GM23248 (cell line): ENCODE measurements around the gene TAOK1. TPM values are rescaled to one million over a fixed set of nuclear protein-coding genes. Genes with fewer than 3 reads are reported as not detected.
"Not testable (repeated sequence)": the region's sequence is repeated elsewhere in the genome, so short reads cannot be mapped to it uniquely, and the experiment has no call there.

Source experiments
- DNase-seq: peaks from one replicate; pipeline ENCODE4 v3.0.0-alpha.2; 2015
- H2AFZ ChIP-seq: fragments of 200-600 bp; sonication (generic); 2 replicates; pipeline ENCODE4 v1.6.1; 2016; ENCODE audit warnings: antibody characterized with exemption
- H3F3A ChIP-seq: fragments of 200-600 bp; sonication (generic); 2 replicates; pipeline ENCODE4 v1.6.1; 2016; ENCODE audit warnings: mild to moderate bottlenecking, antibody characterized with exemption, mixed run types; ENCODE audit not compliant: insufficient read depth
- H3K27ac ChIP-seq: fragments of 200-600 bp; sonication (generic); 2 replicates; pipeline ENCODE4 v1.5.1; 2016; ENCODE audit warnings: mild to moderate bottlenecking
- H3K27me3 ChIP-seq: fragments of 200-600 bp; sonication (generic); replicated peaks from 2 replicates; pipeline ENCODE4 v1.6.1; 2016; ENCODE audit warnings: mild to moderate bottlenecking; ENCODE audit not compliant: insufficient read depth
- H3K36me3 ChIP-seq: fragments of 200-600 bp; sonication (generic); 2 replicates; pipeline ENCODE4 v1.6.1; 2016; ENCODE audit warnings: low read depth, mild to moderate bottlenecking
- H3K4me1 ChIP-seq: fragments of 200-600 bp; sonication (generic); 2 replicates; pipeline ENCODE4 v1.6.1; 2016; ENCODE audit warnings: mild to moderate bottlenecking; ENCODE audit not compliant: insufficient read depth
- H3K4me2 ChIP-seq: fragments of 200-600 bp; sonication (generic); one replicate; pipeline ENCODE4 v1.6.1; 2016; ENCODE audit warnings: mild to moderate bottlenecking; ENCODE audit not compliant: unreplicated experiment
- H3K4me3 ChIP-seq: fragments of 200-600 bp; sonication (generic); 2 replicates; pipeline ENCODE4 v1.5.1; 2016; ENCODE audit warnings: mild to moderate bottlenecking
- H3K79me2 ChIP-seq: fragments of 200-600 bp; sonication (generic); 2 replicates; pipeline ENCODE4 v1.6.1; 2016; ENCODE audit warnings: mild to moderate bottlenecking; ENCODE audit not compliant: insufficient read depth
- H3K9ac ChIP-seq: fragments of 200-600 bp; sonication (generic); 2 replicates; pipeline ENCODE4 v1.6.1; 2016; ENCODE audit warnings: mild to moderate bottlenecking
- H3K9me2 ChIP-seq: fragments of 200-600 bp; sonication (generic); 2 replicates; pipeline ENCODE4 v1.6.1; 2016; ENCODE audit warnings: mixed run types, mild to moderate bottlenecking, moderate library complexity; ENCODE audit not compliant: insufficient read depth
- H3K9me3 ChIP-seq: fragments of 200-600 bp; sonication (generic); one replicate; pipeline ENCODE4 v1.6.1; 2017; ENCODE audit warnings: low read depth
- H4K20me1 ChIP-seq: fragments of 200-600 bp; sonication (generic); 2 replicates; pipeline ENCODE4 v1.6.0; 2016; ENCODE audit not compliant: insufficient read depth
- EZH2 ChIP-seq: fragments of 200-600 bp; sonication (generic); IDR thresholded peaks from 2 replicates; pipeline ENCODE4 v1.6.1; 2018; ENCODE audit warnings: antibody characterized with exemption, mild to moderate bottlenecking; ENCODE audit not compliant: insufficient read depth, poor library complexity, severe bottlenecking
- EZH2phosphoT487 ChIP-seq: fragments of 200-600 bp; sonication (generic); IDR thresholded peaks from 2 replicates; pipeline ENCODE4 v1.6.1; 2018; ENCODE audit warnings: antibody characterized with exemption, moderate library complexity, mild to moderate bottlenecking, low read depth; ENCODE audit not compliant: insufficient read depth
- WGBS, 2 experiments: methylation state at CpG; one replicate each; pipeline ENCODE4 v1.1.6; 2015 to 2017; ENCODE audit warnings: low lambda C conversion rate in 2 of 2, low coverage in 1 of 2; ENCODE audit errors: missing lambda C conversion rate in 2 of 2; 5-methylcytosine and 5-hydroxymethylcytosine counted together
- in situ Hi-C: fragments of 300-500 bp; cut with MboI; formaldehyde crosslinking; loops from 2 replicates; pipeline ENCODE4 v1.15.0; 2020
- polyA plus RNA-seq: library from polyadenylated mRNA; unstranded; fragments of >200 nt; fragmentation: Nextera tagmentation; extraction: Ambion mirVana; gene quantifications from 2 replicates; pipeline ENCODE4 v1.2.1, GENCODE V29; 2016
- total RNA-seq: library from RNA; depleted of rRNA; stranded (reverse); fragments of >200 nt; shearing (Covaris generic); gene quantifications from 2 replicates; pipeline ENCODE4 v1.2.3, GENCODE V29; 2014

Gene TAOK1
- total and polyA plus RNA-seq, 2 experiments from 2014 or later: 7.6 to 49.9 TPM

DNA sequence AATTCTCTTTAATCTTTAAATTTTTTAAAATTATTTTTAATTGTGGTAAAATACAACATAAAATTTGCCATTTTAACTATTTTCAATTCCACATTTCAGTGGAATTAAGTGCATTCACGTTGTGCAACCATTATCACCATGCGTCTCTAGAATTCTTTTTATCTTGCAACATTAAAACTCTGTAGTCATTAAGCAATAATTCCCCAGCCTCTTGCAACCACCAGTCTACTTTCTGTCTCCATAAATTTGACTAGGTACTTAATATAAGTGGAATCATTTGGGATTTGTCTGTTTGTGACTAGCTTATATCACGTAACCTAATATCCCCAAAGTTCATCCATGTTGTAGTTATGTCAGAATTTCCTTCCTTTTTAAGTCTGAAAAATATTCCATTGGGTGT lies 79.1 kb downstream of the TAOK1 start:
- Histone ChIP-seq H3K4me2 (no peak overlapping the region), H3K27me3 (no peaks in the 10 kb centered on the region), H2AFZ (no peak overlapping the region), H3K9ac (no peak overlapping the region), H3K4me1 (no peaks in the 10 kb centered on the region), H3K79me2 (peaks cover 84% of the 10 kb centered on the region), H3K9me2 (no peaks in the 10 kb centered on the region), H3K4me3 (no peak overlapping the region), H3K9me3 (no peaks in the 10 kb centered on the region), H3F3A (no peaks in the 10 kb centered on the region), H4K20me1 (no peaks in the 10 kb centered on the region), H3K27ac (no peak overlapping the region), H3K36me3 (peaks cover 40% of the 10 kb centered on the region)
- no peak for DNase-seq
- WGBS, 2 experiments: 95 to 98% methylated on average over 3 of the region's 3 CpGs
- in situ Hi-C loops: loop anchor here (25.0 kb wide), 1 partner anchor 93 kb away; the partner anchor contains the start of genes ABHD15 and TP53I13
- TF ChIP-seq EZH2phosphoT487: no peak

GRCh38 chr17:29473437-29473836 lies 83.3 kb downstream of the TAOK1 start:
- not testable (repeated sequence) for H3K9me3 ChIP-seq, DNase-seq, H3K9ac ChIP-seq, H3K4me1 ChIP-seq, H3F3A ChIP-seq, H3K27ac ChIP-seq, H3K4me2 ChIP-seq, H4K20me1 ChIP-seq, H2AFZ ChIP-seq, H3K9me2 ChIP-seq, H3K4me3 ChIP-seq, H3K27me3 ChIP-seq
- Histone ChIP-seq H3K36me3 (peaks cover 40% of the 10 kb centered on the region), H3K79me2 (peaks cover 76% of the 10 kb centered on the region)
- in situ Hi-C loops: loop anchor here (25.0 kb wide), 1 partner anchor 89 kb away; the partner anchor contains the start of genes ABHD15 and TP53I13
- WGBS, 2 experiments: 92 to 94% methylated on average over 4 of the region's 4 CpGs

DNA sequence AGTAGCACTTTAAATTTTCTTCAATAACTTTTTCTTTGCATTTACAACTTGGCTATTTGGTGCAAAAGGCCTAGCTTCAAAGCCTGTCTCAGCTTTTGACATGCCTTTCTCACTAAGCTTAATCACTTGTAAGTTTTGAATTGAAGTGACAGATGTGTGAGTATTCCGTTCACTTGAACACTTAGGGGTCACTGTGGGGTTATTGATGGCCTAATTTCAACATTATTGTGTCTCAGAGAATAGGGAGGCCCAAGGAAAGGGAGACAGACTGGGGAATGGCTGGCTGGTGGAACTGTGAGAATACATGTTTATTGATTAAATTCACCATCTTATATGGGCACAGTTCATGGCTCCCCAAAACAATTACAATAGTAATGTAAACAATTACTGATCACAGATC lies 84.1 kb downstream of the TAOK1 start:
- Histone ChIP-seq H3F3A (0 out of 2 replicates have a peak, but pooled peaks cover 11% of the 10 kb centered on the region), H3K4me1 (peaks cover 9% of the 10 kb centered on the region), H3K9me3 (no peaks in the 10 kb centered on the region), H3K79me2 (peaks cover 75% of the 10 kb centered on the region), H3K27me3 (no peaks in the 10 kb centered on the region), H3K4me2 (no peak overlapping the region), H3K4me3 (no peak overlapping the region), H2AFZ (no peak overlapping the region), H3K27ac (no peak overlapping the region), H4K20me1 (no peaks in the 10 kb centered on the region), H3K36me3 (peaks cover 48% of the 10 kb centered on the region), H3K9me2 (no peaks in the 10 kb centered on the region), H3K9ac (no peak overlapping the region)
- WGBS, 2 experiments: 32 to 35% methylated on average over 1 of the region's 1 CpG
- TF ChIP-seq EZH2phosphoT487: no peak
- no peak for TF ChIP-seq EZH2
- in situ Hi-C loops: loop anchor here (25.0 kb wide), 1 partner anchor 88 kb away; the partner anchor contains the start of genes ABHD15 and TP53I13
- no peak for DNase-seq

DNA sequence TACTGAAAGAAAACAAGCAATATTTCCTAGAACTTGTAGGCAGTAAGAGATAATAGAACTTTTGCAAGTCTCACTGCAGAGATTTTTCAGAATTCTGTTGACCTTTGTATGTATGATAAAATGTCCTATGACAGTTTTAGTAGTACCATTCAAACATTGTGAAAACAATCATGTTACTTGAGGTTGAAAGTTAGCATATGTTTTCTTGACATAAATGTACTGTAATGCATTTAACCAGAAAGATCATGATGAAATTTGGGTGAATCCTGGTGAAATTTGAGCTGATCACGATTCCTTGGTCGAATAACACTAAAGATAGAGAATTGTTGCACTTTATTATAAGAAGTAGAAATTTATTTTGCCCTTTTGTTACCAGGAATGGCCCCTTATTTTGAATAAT lies 85.7 kb downstream of the TAOK1 start:
- H3K27ac ChIP-seq: no peak overlapping the region
- no peaks in the 10 kb centered on the region for H3K9me2 ChIP-seq
- in situ Hi-C loops: no loop called here
- H2AFZ ChIP-seq: no peak overlapping the region
- no peaks in the 10 kb centered on the region for H3K27me3 ChIP-seq
- no peaks in the 10 kb centered on the region for H3K9me3 ChIP-seq
- TF ChIP-seq EZH2phosphoT487 (no peak), EZH2 (no peak)
- no peak overlapping the region for H3K4me3 ChIP-seq
- no peaks in the 10 kb centered on the region for H4K20me1 ChIP-seq
- peaks cover 51% of the 10 kb centered on the region for H3K36me3 ChIP-seq
- WGBS, 2 experiments: 86 to 90% methylated on average over 2 of the region's 2 CpGs
- H3F3A ChIP-seq: 0 out of 2 replicates have a peak, but pooled peaks cover 11% of the 10 kb centered on the region
- no peak overlapping the region for H3K9ac ChIP-seq
- no peak for DNase-seq
- no peak overlapping the region for H3K4me2 ChIP-seq
- H3K4me1 ChIP-seq: peaks cover 9% of the 10 kb centered on the region
- peaks cover 64% of the 10 kb centered on the region for H3K79me2 ChIP-seq

DNA sequence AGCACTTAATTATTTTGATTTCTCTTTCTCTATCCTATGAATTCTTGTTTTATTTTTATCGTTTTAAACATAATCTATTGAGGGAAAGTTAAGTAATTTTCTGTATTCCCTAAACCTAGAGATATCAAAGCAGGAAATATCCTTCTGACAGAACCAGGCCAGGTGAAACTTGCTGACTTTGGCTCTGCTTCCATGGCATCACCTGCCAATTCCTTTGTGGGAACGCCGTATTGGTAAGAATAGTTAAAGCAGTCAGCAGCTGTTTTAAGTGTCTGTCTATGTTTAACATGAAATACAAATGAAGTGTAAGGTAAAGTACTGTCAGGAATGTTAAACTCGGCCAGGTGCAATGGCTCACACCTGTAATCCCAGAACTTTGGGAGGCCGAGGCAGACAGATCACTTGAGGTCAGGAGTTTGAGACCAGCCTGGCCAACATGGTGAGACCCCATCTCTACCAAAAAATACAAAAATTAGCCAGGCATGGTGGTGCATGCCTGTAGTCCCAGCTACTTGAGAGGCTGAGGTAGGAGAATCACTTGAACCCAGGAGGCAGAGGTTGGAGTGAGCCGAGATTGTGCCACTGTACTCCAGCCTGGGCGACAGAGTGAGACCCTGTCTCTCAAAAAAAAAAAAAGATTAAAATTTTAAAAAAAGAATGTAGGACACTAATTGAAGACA lies 90.2 kb downstream of the TAOK1 start:
- H3K4me2 ChIP-seq, H3K9ac ChIP-seq, H3K9me2 ChIP-seq, H4K20me1 ChIP-seq, H3K4me3 ChIP-seq, in situ Hi-C loops, DNase-seq, H3K4me1 ChIP-seq, H3K27ac ChIP-seq, H2AFZ ChIP-seq, H3K9me3 ChIP-seq, H3K27me3 ChIP-seq: not testable (repeated sequence)
- 0 out of 2 replicates have a peak, but pooled peaks cover 11% of the 10 kb centered on the region for H3F3A ChIP-seq
- H3K36me3 ChIP-seq: peaks cover 60% of the 10 kb centered on the region
- H3K79me2 ChIP-seq: peaks cover 40% of the 10 kb centered on the region
- WGBS, 2 experiments: 96 to 99% methylated on average over 7 of the region's 7 CpGs
